Bronchial epithelial cell (primary cell): Measurements from ENCODE around the gene CPA4. TPM values are rescaled to one million over a fixed set of nuclear protein-coding genes. Genes with fewer than 3 reads are reported as not detected.

Source experiments
- DNase-seq: peaks from one replicate; pipeline ENCODE4 v3.0.0-alpha.2; 2010; ENCODE audit warnings: low read depth
- FAIRE-seq: peaks from 2 replicates; lab custom pipeline; 2011; peaks lifted over from hg19 to GRCh38; lab: Jason Lieb, UNC
- H3K27me3 ChIP-seq: 2 replicates; pipeline ENCODE4 v1.5.1; 2011; ENCODE audit warnings: low read length; ENCODE audit not compliant: control insufficient read depth, insufficient read depth
- H3K36me3 ChIP-seq: 2 replicates; pipeline ENCODE4 v1.5.1; 2011; ENCODE audit warnings: low read length; ENCODE audit not compliant: control insufficient read depth, insufficient read depth
- H3K4me3 ChIP-seq: 2 replicates; pipeline ENCODE4 v1.5.1; 2011; ENCODE audit warnings: mild to moderate bottlenecking, low read depth, low read length, control low read depth
- total RNA-seq: library from RNA; depleted of rRNA; stranded (reverse); fragments of >200 nt; gene quantifications from 2 replicates; pipeline ENCODE4 v1.2.1, GENCODE V29; 2014
- TF ChIP-seq, protein P1 (sequence below): IDR thresholded peaks from 2 replicates; pipeline ENCODE4 v1.5.1; 2011; ENCODE audit warnings: mild to moderate bottlenecking, moderate library complexity, low read length, control low read depth, inconsistent platforms; ENCODE audit not compliant: insufficient read depth, severe bottlenecking

CPA4 gene
- total RNA-seq, 1 donor from 2014 or later = 5.3 TPM

DNA sequence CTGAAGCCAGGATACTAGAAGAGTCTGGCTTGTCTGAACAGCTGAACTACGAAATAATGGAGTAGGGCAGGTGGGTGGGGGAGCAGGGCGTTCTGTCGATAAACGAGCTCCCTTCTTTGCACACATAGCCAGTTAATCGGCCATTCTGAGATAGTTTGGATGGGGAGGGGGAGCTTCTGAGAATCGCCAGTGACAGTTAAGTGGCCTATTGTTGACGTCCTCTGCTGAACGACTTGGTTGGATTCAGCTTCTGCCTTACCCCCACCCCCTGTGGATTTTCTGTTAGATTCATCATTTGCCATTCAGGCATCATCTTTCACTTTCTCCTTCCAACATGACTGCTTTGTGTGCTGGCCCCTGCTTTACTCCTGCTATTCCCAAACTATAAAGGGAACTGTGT lies 52.2 kb downstream of the CPA4 start:
- no peak for FAIRE-seq
- H3K4me3 ChIP-seq = no peak overlapping the region
- TF ChIP-seq, protein P1, sequence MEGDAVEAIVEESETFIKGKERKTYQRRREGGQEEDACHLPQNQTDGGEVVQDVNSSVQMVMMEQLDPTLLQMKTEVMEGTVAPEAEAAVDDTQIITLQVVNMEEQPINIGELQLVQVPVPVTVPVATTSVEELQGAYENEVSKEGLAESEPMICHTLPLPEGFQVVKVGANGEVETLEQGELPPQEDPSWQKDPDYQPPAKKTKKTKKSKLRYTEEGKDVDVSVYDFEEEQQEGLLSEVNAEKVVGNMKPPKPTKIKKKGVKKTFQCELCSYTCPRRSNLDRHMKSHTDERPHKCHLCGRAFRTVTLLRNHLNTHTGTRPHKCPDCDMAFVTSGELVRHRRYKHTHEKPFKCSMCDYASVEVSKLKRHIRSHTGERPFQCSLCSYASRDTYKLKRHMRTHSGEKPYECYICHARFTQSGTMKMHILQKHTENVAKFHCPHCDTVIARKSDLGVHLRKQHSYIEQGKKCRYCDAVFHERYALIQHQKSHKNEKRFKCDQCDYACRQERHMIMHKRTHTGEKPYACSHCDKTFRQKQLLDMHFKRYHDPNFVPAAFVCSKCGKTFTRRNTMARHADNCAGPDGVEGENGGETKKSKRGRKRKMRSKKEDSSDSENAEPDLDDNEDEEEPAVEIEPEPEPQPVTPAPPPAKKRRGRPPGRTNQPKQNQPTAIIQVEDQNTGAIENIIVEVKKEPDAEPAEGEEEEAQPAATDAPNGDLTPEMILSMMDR = no peak
- no peaks in the 10 kb centered on the region for H3K27me3 ChIP-seq
- no peaks in the 10 kb centered on the region for H3K36me3 ChIP-seq
- DNase-seq = no peak

DNA sequence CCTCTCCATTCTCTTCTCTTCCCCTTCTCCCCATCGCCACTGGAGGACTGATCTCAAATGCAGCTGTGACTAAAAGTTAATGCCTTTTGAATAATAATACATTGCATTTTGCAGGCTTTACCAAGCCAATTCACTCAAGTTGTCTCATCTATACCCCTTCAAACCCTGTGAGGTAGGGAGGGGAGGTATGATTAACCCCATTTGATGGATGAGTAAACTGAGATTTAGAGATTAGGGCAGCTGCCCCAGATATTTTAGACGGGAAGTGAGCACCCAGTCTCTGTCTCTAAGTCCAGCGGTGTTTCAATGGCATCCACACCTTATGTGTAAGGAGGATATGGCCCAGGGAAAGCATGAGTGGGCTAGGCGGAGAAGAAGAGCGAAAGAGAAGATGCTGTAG lies 52.8 kb downstream of the CPA4 start:
- FAIRE-seq (no peak), DNase-seq (no peak)
- no peak overlapping the region for H3K4me3 ChIP-seq
- TF ChIP-seq, protein P1 = no peak
- H3K27me3 ChIP-seq = no peaks in the 10 kb centered on the region
- H3K36me3 ChIP-seq = no peaks in the 10 kb centered on the region

DNA sequence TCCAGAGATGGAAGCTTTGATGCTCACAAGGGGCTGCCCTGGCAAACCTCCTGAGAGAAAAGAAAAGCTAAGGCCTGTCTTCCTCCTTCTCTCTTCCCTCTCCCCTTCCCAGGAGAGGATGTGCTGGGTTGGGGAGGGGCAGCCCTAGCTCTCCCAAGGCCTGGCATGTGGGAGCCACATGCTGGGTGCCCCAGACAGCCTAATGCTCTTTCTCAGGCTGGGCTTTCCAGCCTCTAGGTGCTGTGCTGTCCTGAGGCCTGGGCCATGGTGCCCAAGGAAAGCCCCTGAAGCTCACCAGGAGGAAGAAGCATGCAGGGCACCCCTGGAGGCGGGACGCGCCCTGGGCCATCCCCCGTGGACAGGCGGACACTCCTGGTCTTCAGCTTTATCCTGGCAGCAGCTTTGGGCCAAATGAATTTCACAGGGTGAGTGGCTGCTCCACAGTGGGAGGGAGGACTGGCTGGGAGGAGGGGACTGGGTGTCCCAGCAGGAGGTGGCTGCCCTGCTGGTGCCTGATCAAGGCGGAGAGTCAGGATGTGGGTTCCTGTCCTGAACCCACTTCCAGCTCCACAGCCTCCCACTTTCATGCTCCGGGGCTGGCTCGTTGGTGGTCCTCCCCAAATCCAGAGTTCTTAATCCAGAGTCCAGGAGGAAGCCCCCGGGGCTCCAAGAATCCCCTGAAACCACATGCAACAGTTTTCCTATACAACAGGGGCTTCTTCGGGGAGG lies 53.4 kb downstream of the CPA4 start:
- FAIRE-seq (no peak), DNase-seq (no peak)
- TF ChIP-seq, protein P1 = no peak
- Histone ChIP-seq H3K36me3 (no peaks in the 10 kb centered on the region), H3K4me3 (no peak overlapping the region), H3K27me3 (no peaks in the 10 kb centered on the region)

DNA sequence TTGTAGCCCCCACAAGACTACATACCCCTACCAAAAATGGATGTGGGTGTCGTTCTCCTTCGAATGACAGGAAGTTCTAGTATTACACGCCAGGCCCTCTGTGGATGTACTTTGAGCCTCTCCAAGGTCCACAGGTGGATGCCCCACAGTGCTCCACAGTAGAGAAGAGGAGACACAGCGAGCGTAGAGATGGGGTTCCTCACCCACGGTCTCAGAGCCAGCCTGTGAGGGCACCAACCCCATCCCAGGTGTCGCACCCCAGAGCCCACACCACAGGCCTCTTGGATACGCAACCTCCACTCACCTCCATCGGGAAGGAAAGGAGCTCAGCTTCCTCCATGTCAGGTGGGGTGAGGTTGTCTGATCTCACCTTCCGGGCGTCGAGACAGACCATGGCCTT lies 54.0 kb downstream of the CPA4 start:
- no peaks in the 10 kb centered on the region for H3K27me3 ChIP-seq
- DNase-seq = no peak
- H3K4me3 ChIP-seq = no peak overlapping the region
- no peak for FAIRE-seq
- H3K36me3 ChIP-seq = no peaks in the 10 kb centered on the region
- TF ChIP-seq, protein P1 = no peak

DNA sequence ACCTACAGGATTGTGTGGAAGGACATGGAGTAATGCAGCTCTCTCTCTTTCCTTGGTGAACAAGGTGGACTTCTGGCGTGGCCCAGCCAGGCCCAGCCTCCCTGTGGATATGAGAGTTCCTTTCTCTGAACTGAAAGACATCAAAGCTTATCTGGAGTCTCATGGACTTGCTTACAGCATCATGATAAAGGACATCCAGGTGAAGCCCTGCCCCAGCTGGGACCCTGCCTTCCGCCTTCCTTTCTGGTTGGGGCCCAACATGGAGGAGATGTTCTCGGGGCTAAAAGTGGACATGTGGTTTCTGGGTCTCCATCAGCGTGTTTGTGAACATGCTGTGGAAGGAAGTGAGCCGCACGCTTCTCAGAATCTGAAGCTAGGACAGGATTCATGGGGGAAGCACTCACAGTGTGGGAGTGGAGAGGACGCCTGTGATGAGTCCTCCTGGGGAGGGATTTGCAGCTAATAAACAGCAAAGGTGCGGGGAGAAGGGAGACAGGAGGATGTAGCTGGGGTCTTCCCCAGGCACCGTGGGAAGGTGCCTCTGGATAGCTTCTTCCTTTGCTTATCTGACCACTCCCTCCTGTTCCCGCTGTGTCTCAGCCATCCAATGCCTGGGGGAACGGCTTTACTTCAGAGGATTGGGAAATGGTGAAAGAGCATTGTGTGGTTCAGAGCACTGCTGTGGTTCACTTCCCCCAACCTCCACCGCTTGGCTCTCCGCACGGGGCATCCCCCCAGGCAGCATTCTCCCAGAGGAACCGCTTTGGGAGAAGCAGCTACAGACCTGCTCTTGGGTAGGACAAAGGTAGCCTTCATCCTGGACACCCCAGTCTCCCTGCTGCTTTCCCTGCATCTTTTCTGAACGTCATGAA lies 57.2 kb downstream of the CPA4 start:
- Histone ChIP-seq H3K36me3 (no peaks in the 10 kb centered on the region), H3K4me3 (no peak overlapping the region), H3K27me3 (no peaks in the 10 kb centered on the region)
- FAIRE-seq = no peak
- DNase-seq = no peak
- TF ChIP-seq, protein P1 = no peak
